HPDE6-E6E7 (cell line): Measurements from ENCODE around the gene PSMF1.

Experiments used
- DNase-seq: peaks from one replicate; pipeline ENCODE4 v3.0.0; 2011; ENCODE audit warnings: missing footprints; ENCODE audit errors: extremely low spot score

The PSMF1 gene, protein sequence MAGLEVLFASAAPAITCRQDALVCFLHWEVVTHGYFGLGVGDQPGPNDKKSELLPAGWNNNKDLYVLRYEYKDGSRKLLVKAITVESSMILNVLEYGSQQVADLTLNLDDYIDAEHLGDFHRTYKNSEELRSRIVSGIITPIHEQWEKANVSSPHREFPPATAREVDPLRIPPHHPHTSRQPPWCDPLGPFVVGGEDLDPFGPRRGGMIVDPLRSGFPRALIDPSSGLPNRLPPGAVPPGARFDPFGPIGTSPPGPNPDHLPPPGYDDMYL

DNA sequence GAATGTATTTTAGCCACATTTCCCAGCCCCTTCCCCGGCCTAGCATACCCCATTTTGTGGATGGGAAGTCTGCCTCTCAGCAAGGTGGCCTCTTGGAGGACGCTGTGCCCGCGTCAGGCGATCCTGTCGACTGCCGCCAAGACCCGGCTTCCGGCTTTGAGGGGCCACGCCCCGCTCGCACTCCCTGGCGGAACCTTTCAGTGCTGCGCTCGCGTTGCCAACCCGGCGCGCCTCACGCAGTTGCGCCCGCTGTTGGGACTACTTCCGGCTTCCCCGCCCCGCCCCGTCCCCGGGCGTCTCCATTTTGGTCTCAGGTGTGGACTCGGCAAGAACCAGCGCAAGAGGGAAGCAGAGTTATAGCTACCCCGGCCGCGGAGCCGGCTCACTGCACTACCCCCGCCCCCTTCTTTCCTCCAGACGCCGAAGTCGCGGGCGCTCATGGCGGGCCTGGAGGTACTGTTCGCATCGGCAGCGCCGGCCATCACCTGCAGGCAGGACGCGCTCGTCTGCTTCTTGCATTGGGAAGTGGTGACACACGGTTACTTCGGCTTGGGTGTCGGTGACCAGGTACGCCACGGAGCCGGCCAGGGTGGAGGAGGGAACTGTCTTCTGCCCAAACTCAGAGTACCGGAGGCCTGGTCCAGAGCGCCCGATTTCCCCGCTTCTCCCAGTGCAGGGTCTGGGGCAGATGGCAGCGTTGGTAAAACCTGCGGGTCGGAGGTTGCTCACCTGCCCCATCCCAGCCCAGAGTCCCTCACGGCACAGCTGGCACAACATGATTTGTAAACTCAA lies at the start of gene PSMF1:
PSMF1 (plus strand) TSS at position 267 of the 792 bp plus-strand sequence; CDS start at position 439, 172 bp downstream.
- peak; percentile 97 for DNase-seq

DNA sequence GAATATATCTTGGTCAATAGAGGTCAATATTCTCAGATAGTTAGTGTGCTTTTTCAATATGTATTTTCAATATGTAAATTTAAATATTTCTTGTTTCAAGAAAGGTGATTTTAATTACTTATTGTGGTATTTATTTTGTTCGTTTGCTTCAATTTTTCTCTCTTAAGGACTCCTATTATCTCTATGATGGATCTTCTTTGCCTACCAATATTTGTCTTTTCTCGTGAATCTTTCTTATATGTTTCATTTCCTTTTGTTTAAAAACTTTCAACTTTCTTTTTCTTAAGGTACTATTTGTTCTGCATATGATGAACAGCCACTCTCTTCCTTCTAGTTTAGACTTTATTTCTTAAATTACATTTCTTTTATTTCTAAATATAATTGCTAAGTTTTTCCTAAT lies 46.1 kb upstream of the PSMF1 start:
- no peak for DNase-seq

DNA sequence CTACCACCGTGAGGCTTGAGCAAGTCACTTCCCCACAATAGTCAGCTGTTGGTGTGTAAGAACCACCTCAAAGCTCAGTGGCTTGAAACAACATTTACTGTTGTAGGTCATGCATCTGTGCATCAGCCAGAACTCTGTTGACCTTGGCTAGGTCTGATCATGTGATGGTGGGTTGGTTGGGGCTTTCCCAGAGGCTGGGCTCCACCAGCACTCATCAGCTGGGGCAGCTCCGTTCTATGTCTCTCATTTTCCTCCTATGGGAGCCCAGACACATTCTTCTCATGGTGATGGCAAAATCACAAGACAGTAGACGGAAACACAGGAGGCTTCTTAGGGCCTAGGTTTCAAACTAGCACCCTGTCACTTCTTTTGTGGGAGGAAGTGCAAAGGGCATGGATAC lies 42.8 kb upstream of the PSMF1 start:
- DNase-seq, result no peak

DNA sequence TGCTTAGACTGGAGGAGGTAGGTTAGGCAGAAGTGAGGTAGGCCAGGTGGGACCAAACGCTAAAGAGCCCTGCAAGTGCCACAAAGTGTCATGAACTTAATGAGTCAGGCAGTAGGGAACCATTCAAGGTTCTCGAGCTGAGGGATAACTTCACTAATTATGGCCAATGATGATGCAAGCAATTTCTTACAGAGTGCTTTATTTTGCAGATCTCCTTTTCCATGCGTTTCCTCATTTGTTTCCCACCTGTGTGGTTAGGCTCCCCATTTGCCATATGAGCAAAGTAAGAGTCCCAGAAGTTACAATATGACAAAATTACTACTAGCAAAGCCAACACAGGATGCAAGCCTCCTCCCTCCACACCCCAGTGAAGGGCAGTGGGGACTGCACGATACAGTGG lies 36.5 kb upstream of the PSMF1 start:
- no peak for DNase-seq

DNA sequence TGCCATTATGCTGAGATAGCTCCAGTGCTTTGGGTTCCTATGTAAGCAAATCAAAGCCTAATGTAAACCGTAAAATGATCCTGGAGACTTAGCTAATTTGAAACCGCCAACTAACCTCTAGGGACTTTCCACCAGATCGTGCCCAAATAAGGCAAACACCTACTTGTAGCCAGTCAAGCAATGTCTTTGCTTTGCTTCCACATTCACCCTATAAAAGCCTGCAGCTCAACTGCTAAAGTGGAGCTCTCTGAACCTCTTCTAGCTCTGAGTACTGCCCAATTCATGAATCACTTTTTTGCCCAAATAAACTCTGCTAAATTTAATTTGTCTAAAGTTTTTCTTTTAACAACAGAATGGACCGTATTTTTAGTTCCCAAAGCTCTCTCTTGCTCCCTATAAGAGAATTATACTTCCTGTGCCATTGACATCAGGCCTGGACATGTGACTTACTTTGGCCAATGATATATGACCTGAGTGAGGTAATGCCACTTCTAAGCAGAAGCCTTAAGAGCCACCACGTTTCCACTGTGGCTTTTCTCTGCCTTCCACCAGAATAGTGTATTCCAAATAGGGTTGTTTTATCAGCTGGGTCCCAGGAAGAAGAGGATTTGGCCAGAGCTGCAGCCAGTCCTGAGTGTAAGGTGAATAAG lies 34.8 kb upstream of the PSMF1 start:
- no peak for DNase-seq

DNA sequence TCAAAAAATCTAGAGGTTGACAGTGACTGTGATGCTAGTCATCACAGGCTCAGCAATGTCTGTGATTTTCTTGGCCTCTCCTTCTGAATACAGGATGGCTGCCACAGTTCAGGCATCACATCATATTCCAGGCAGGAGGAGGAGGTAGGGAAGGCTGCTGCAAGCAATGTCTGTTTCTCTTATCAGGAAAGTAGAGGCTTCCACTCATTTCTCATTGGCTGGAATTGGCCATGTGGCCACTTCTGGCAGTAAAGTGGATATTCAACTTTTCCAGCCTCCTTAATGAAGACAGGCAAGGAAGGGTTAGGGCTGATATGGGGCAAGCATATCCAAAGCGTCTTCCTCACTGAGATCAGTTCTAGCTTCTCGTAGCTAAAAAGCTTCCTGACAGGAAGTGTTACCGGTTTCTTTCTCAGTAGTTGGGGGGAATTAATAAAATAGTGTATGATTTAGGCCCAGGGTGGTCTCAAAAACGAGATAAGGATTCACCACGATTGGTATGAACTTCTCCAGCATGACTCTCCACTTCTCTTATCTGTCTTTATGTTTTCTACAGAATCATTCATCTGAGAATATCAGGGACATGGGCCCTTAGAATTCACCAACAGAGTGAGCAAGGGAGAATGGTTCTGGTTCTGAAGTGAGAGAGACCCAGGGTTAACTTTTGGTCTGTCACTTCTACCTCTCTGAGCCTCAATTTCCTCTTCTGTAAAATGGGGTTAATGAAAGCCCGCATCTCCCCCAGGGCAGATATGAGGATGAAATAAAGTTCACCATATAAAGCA lies 32.7 kb upstream of the PSMF1 start:
- DNase-seq, result no peak

DNA sequence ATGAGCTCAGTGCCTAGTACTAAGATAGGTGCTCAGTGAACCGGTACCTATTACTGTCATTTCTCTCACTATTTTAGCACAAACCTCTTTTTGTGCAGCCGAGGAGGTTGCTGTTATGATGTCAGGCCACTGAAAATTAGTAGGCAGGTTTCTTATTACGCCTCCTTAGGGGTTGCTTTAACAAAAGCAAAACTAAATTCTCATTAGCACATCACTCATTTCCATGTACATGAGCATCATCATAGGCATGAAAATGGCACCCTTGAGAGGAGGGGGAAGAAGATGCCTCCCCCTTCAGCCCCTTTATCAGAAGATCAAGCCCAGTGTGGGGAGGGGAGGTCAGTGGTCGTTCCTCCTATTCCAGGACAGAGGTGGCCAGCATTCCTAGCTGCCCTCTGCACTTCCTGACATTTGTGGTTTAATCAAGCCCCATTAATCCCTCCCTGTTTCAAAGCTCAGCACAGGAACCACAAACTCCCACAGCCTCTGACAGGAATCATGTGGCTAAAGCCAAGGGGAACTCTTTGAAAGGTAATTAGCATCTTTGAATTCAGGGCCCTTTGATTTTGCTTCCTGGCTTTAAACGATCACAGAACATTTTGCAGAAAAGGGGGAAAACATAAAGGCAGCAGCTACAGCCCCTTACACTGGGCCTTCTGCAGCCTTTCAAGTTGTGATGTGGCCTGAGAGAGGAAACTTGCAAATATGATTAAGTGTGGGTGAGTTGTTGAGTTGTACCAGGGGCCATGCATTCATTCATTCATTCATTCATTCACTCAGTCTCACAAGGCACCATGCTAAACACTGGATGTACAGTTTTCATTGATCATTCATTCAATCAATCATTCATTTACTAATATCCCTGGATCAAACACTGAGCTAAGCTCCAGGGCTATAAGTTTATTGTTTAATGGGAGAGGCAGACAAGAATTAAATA lies 31.9 kb upstream of the PSMF1 start:
- no peak for DNase-seq

DNA sequence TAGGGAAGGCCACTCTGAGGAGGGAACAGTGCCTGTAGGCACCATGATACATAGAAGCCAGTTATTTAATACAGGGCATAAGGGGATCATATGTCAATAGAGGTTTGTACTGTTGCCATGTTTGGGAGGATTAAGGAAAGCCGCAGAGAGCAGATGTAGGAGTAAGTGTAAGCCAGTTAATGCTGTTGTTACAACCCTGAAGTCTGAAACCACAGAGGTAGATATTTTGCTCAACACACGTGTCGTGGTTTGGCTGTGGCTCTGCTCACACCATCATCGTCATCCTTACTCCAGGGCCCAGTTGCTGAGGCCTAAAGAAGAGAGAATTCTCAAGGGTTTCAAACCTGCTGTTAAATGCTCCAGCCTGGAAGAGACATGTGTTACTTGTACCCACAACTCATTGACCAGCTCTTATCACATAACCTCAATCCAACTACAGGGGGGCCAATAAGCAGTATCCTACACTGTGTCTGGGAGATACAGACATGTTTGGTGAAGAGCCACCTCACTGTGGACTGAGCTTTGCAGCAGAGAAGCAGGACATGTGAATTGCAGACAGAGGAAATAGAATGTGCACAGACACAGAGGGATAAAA lies 31.0 kb upstream of the PSMF1 start:
- no peak for DNase-seq

DNA sequence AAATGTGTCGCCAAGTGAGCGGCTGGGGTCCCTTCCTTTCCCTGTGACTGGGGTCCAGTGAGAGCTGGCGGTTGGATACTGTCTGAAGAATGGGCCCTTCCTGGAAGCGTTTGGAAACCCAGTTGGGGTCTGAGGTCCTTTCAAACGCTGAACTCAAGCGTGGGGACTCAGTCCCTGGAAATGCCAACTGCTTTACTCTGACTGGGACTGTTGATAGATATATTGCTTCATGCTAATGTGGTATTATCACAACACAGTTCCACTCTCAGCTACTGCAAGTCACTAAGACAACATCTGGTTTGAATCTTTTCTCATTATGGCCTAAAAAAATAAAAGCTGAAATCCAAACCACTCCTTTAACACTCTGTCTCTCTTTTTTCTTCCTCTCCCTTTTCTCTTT lies 23.7 kb upstream of the PSMF1 start:
- DNase-seq, result no peak

DNA sequence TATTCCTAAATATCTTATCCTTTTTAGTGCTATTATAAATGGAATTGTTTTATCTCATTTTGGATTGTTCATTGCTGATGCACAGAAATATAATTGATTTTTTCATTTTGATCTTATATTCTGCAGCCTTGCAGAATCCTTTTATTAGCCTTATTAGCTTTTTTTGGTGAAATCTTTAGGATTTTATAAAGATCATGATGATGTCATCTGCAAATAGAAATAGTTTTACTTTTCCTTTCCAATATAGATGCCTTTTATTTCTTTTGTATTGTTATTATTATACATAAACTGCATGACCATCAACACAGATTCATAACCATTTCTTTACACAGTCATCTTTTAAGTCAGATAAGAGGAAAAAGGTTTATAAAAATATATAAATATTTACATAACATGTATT lies 16.9 kb upstream of the PSMF1 start:
- no peak for DNase-seq

DNA sequence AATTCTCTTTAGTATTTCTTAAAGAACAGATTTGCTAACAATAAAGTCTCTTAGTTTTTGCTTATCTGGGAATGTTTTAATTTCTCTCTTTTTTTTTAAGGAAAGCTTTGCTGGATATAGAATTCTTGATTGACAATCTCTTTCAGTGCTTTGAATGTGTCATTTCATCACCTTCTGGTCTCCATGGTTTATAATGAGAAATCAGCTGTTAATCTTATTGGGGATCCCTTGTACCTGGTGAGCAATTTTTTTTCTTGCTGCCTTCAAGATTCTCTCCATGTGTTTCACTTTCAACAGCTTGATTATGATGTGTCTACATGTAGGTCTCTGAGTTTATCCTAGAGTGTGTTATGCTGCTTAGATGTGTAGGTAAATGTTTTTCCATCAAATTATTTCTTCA lies 16.4 kb upstream of the PSMF1 start:
- no peak for DNase-seq

DNA sequence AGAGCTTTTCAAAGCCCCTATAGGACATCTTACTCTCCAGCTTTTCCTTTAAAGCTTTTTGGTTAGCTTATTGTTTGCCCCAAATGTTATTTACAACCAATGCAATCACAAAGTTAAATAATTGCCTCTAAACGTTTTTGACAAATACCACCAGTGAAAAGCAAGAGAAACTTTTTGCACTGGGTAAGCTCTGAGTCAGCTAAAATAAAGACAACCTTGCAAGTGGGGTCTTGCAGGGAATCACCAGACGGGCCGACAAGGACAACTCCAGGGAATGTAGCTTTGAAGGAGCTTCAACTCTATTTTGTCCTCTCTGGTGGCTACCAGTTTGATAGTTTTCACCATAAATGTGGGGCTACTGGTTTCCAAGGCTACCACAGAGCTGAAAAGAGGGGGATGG lies 14.7 kb upstream of the PSMF1 start:
- no peak for DNase-seq

DNA sequence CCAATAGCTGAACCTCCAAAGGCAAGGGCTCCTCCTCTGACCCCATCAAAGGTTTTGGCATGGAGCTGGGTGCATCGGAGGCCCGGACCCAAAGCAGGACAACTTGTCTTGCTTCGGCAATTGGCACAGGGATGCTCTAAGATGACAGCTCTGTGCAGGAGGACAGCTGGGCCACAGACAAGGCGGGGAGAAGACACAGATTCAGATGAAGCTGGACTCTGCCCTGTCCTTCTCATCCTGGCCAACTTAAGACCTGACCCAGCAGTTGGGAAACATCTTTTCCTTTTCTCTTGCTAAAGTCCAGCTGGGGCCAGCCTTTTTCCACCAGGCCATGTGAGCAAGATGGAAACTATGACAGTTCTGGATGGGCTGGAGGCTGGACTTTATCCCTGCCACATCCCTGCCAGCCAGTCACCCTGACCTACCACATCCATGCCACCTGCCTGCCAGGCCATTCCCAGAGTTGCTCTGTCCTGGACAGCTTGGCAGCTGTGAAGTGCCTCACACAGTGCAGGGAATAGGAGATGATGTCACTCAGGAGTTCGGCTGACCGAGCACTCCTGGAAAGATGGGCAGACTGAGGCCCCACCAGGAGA lies 12.7 kb upstream of the PSMF1 start:
- no peak for DNase-seq

DNA sequence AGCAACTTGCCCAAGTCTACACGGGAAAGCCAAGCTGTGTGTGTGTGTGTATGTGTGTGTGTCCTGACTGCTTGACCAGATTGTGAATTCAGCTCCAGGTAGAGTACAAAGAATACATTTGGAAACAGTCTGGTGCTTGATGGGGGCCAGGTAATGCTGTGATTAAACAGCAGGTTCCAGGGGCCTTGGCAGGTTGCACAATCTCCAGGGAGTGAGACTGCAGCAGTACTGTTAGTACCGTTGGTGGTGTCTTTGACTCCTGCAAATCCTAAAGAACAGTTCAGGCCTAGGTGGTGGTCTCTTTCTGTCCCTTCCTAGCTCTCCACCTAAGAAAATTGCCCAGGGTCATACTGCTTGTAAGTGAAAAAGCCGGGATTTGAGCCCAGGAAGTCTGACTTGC lies 11.2 kb upstream of the PSMF1 start:
- no peak for DNase-seq

DNA sequence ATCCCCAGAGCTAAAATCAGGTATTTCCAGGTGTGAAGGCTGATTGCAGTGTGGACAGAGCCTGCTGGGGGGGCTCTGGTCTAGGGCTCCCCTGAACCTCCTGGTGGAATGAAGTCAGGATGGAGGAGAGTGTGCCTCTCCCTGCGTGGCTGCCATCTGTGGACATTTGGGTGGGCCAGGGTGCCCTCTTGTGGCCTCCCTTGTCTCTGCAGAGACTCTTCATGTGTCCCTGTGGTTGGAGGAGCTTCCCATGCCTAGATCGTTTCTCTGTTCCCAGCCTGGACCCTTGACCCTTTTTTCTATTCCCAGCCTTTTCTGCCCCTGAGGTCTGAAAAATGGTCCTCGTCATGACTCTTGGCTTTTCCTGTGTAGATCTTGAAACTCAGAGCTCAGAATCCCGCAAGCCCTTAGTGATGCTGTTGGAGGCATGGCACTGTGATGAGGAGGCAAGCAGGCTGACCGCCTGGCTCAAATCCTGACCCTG lies 9.9 kb upstream of the PSMF1 start:
- peak; percentile 79 for DNase-seq

DNA sequence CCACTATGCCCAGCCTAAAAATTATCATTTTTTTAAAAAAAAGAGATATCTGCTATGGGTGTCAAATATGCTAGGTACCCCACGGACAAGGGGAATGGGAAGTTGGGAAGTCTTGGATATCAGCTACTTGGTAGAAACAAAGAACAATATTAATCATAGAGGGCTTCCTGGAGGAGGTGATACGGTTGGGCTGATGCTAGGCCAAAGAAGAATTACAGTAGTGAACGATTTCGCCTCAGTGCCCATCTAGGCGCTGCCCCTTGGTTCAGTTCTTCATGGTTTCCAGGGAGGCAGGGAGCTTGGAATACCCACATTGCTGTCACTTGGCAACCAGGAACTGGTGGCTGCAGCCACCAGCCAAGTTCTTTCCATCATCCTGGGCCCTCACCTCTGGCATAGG lies 5.5 kb upstream of the PSMF1 start:
- no peak for DNase-seq

DNA sequence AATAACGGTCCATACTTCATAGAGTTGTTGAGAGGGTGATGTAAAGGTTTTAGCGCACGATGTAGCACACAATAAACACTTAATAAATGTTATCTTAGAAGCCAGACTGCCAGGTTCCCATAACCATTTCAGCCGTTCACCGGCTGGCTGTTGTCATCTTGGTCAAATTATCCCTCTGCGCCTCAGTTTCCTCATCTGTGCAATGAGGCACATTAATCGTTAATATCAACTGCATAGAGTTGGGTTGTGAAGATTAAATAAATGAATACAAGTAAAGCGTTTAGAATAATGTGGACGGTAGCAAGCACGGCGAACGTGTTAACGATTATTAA lies 432 bp upstream of the PSMF1 start:
- no peak for DNase-seq

DNA sequence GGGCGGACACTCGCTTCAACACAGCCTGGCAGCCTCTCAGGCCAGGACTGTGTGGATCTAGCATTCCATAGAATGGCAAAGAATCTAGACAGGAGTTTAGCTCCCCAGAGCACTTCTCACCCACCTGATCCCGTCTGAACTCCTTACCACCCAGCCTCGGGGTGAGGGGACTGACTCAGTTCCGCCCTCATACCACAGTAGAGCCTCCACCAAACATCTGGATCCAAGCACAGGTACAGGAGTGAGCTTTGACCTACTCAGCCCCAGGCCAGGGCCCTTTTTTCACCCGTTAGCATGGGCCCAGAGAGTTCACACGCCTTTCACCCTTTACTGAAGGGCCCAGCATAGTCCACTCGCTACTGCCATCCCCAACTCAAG lies 715 bp downstream of the PSMF1 start:
- DNase-seq, result no peak

DNA sequence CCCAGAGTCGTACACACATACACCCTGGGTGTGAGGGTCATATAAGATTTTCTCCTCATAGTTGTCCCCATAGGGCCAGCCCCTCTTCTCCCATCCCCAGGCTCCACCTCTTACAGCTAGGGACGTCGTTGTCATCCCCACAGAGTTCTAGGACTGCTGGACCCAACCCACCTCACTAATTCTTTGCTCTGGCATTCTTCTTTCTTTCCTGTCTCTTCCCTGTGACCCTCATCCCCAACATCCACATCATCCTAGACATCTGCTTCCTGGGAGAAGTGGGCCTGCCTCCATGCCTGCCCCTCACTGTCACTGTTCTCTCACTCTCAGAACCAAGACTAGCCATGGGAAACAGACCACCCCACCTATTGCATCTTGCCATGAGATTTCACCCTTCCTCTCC lies 1.1 kb downstream of the PSMF1 start:
- DNase-seq, result no peak

DNA sequence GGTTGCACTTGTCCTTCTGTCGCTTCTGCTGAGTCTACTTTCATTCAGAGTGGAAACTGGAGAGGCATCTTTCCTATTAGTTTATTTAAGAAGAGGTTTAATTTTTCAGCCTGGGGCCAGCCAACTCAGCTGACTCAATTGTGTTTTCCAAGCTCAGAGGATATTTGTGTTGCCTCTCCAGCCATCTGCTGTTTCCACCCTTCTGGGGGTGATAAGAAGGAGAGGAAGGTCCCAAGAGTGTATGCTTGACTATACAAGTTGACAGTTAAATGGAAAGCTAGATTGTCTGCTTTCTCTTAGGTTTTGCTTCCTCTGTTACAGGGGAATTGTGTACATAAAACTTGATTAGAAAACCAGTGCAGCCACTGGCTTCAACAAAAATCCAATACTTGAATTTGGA lies 3.0 kb downstream of the PSMF1 start:
- no peak for DNase-seq
